ENCODE measurements around the gene GGT6. TPM values are rescaled to one million over a fixed set of nuclear protein-coding genes. Genes with fewer than 3 reads are reported as not detected.

Gene GGT6
- total RNA-seq, 1 donor from 2014 or later, result not detected

DNA sequence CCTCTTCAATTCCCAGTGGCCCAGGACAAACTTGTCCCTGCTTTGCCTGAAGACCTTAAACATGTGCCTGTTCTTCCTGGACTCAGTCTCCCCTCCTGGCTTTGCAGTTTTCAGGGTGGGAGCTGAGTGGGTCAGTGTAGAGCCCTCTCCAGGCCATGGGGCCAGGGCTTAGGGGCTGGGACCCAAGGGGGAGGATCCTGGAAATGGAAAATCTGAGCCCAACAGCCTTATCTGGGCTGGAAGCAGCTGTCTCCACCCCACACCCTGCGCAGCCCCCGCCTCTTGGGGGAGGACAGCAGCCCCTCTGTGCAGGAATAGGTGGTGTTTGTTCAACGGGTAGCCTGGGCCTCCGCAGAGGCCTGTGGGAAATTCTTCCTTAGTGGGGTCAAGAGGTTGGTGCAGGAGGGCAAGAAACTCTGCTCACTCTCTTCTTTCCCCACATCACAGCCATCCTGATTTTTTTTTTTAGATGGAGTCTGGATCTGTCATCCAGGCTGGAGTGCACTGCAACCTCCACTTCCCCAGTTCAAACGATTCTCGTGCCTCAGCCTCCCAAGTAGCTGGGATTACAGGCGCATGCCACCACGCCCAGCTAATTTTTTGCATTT lies 17.1 kb upstream of the GGT6 start:
- Histone ChIP-seq H3K36me3 (no peaks in the 10 kb centered on the region), H3K4me3 (no peak overlapping the region), H3K27me3 (peaks cover 4% of the 10 kb centered on the region), H3K4me1 (no peaks in the 10 kb centered on the region), H3K27ac (no peak overlapping the region), H3K9me3 (no peaks in the 10 kb centered on the region)
- intact Hi-C loops (cut with DNase I), result no loop called here
- no peak for DNase-seq (ENCODE audit: low spot score in 2 of 2)
- no peak for TF ChIP-seq CTCF (IDR thresholded peaks at IDR 0.05)

GRCh38 chr17:4576729-4577322 lies 16.4 kb upstream of the GGT6 start:
- Histone ChIP-seq H3K27ac (no peak overlapping the region), H3K4me1 (no peaks in the 10 kb centered on the region), H3K4me3 (no peak overlapping the region), H3K36me3 (no peaks in the 10 kb centered on the region), H3K9me3 (no peaks in the 10 kb centered on the region), H3K27me3 (peaks cover under 1% of the 10 kb centered on the region)
- intact Hi-C loops (cut with DNase I), result no loop called here
- no peak for DNase-seq (ENCODE audit: low spot score in 2 of 2)
- TF ChIP-seq CTCF (IDR thresholded peaks at IDR 0.05), result no peak

DNA sequence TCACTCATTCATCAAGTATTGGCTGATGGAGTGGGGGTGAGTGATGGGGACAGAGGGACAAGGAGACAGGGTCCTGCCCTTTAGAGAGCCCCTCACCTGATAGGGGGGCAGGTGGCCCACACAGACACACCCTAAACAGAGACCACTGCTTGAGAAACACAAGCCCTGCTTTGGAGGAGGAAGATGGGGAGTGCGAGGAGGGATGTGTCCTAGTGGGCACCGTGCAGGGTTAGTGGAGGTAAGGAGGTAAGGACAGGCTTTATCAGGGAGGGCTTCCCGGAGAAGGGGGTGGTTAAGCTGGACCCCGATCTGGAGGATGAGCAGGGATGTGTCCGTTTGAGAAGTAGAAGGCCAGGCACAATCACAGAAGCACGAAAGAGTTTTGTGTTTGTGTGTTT lies 15.8 kb upstream of the GGT6 start:
- Histone ChIP-seq H3K27ac (no peak overlapping the region), H3K36me3 (no peaks in the 10 kb centered on the region), H3K9me3 (no peaks in the 10 kb centered on the region), H3K4me1 (no peaks in the 10 kb centered on the region), H3K4me3 (no peak overlapping the region), H3K27me3 (no peaks in the 10 kb centered on the region)
- no peak for DNase-seq (ENCODE audit: low spot score in 2 of 2)
- no peak for TF ChIP-seq CTCF (IDR thresholded peaks at IDR 0.05)
- intact Hi-C loops (cut with DNase I), result no loop called here

- no peak overlapping the region for H3K27ac ChIP-seq
- no peak for DNase-seq (ENCODE audit: low spot score in 2 of 2)
- H3K9me3 ChIP-seq, result no peaks in the 10 kb centered on the region
- H3K4me3 ChIP-seq, result no peak overlapping the region
- H3K4me1 ChIP-seq, result no peaks in the 10 kb centered on the region
- H3K36me3 ChIP-seq, result no peaks in the 10 kb centered on the region
- H3K27me3 ChIP-seq, result no peaks in the 10 kb centered on the region
- no peak for TF ChIP-seq CTCF (IDR thresholded peaks at IDR 0.05)
- intact Hi-C loops (cut with DNase I), result no loop called here
Measured at GRCh38 chr17:4574448-4575045, 14.2 kb upstream of the GGT6 start.

DNA sequence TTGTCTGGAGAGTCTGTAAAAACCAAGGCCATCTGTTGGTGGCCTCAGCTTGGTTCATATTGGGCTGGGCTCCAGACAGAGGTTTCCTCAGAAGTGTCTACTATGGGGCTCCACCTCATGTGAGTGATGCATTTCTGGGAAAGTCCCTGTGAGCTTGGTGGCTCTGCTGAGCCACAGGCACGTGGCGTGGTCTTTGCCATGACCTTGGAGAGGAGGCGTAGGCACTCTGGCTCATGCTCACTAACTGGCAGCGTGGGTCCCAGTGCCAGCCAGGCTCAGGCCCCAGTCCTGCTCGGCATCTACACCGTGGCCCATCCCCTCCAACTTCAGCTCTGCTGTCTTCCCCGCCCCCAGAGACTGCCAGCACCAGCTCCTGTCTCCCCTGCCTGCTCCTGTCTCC lies 13.3 kb upstream of the GGT6 start:
- H3K27me3 ChIP-seq, result no peaks in the 10 kb centered on the region
- intact Hi-C loops (cut with DNase I), result no loop called here
- H3K4me3 ChIP-seq, result no peak overlapping the region
- no peaks in the 10 kb centered on the region for H3K36me3 ChIP-seq
- DNase-seq (ENCODE audit: low spot score in 2 of 2), result no peak
- no peaks in the 10 kb centered on the region for H3K9me3 ChIP-seq
- H3K27ac ChIP-seq, result no peak overlapping the region
- TF ChIP-seq CTCF (IDR thresholded peaks at IDR 0.05), result no peak
- H3K4me1 ChIP-seq, result no peaks in the 10 kb centered on the region

Measured in ascending aorta (tissue), 2 donors.